NCI-H82 treated with DMSO at 0.1 percent for 48 hours (cell line): ENCODE measurements around the gene GPRC5C.

ENCODE experiments used
- DNase-seq: peaks from one replicate; lab custom pipeline; 2025; ENCODE audit not compliant: unreplicated experiment; lab: John Stamatoyannopoulos, UW

The GPRC5C gene

GRCh38 chr17:74430706-74431567, 951 bp upstream of the GPRC5C start:
- no peak for DNase-seq

GRCh38 chr17:74432424-74432690, 469 bp downstream of the GPRC5C start:
- DNase-seq = no peak

GRCh38 chr17:74432766-74433391, 991 bp downstream of the GPRC5C start:
- DNase-seq = no peak

GRCh38 chr17:74433421-74434121, 1.7 kb downstream of the GPRC5C start:
- DNase-seq = no peak

GRCh38 chr17:74435775-74436359, 4.0 kb downstream of the GPRC5C start:
- DNase-seq = no peak

GRCh38 chr17:74437702-74438101, 5.8 kb downstream of the GPRC5C start:
- no peak for DNase-seq

- DNase-seq = no peak
Observed at GRCh38 chr17:74439691-74440567, 8.0 kb downstream of the GPRC5C start.

- no peak for DNase-seq
Observed at GRCh38 chr17:74441537-74441936, 9.6 kb downstream of the GPRC5C start.

GRCh38 chr17:74442291-74442669, 10.4 kb downstream of the GPRC5C start:
- DNase-seq = no peak

GRCh38 chr17:74442670-74443515, 11.0 kb downstream of the GPRC5C start:
- DNase-seq = no peak

GRCh38 chr17:74443516-74444296, 11.8 kb downstream of the GPRC5C start:
- no peak for DNase-seq

GRCh38 chr17:74444406-74444805, 12.5 kb downstream of the GPRC5C start:
- no peak for DNase-seq

GRCh38 chr17:74445158-74445557, 13.3 kb downstream of the GPRC5C start:
- DNase-seq = no peak

- DNase-seq = no peak
Observed at GRCh38 chr17:74446551-74447500, 14.9 kb downstream of the GPRC5C start.

GRCh38 chr17:74447628-74448159, 15.8 kb downstream of the GPRC5C start:
- DNase-seq = no peak

- DNase-seq = no peak
Observed at GRCh38 chr17:74448756-74449155, 16.9 kb downstream of the GPRC5C start.

GRCh38 chr17:74449306-74449705, 17.4 kb downstream of the GPRC5C start:
- DNase-seq = no peak

GRCh38 chr17:74449773-74450172, 17.9 kb downstream of the GPRC5C start:
- no peak for DNase-seq
